Measurements from ENCODE around the gene STK24. TPM values are rescaled to one million over a fixed set of nuclear protein-coding genes. Genes with fewer than 3 reads are reported as not detected.
"Not testable (repeated sequence)": the region's sequence is repeated elsewhere in the genome, so short reads cannot be mapped to it uniquely, and the experiment has no call there.

The STK24 gene
- total and polyA plus RNA-seq, 3 experiments from 2014 or later, result 63.6 to 150 (median 149) TPM

- no peaks in the 10 kb centered on the region for H3K9me3 ChIP-seq (ENCODE audit: low read length)
- H3K27ac ChIP-seq (ENCODE audit: low read depth, low read length), result no peak overlapping the region
- peaks cover 18 to 29% of the 10 kb centered on the region in 2 donors for H3K27me3 Mint-ChIP-seq
- no peaks in the 10 kb centered on the region for H3K4me1 Mint-ChIP-seq
- POLR2A ChIA-PET, result no interaction called here
- no peak for DNase-seq
- no peak overlapping the region for H3K4me3 ChIP-seq (ENCODE audit: low read length)
- H3K4me1 ChIP-seq (ENCODE audit: insufficient read depth, low read length), result no peaks in the 10 kb centered on the region
- H3K36me3 Mint-ChIP-seq, result no peaks in the 10 kb centered on the region
- no peaks in the 10 kb centered on the region for H3K36me3 ChIP-seq (ENCODE audit: insufficient read depth, low read length)
- H3K27ac Mint-ChIP-seq, result no peak overlapping the region
- peaks cover 0 to 6% (median 0%) of the 10 kb centered on the region in 5 donors for H3K9me3 Mint-ChIP-seq
- no peaks in the 10 kb centered on the region for H3K27me3 ChIP-seq (ENCODE audit: insufficient read depth, low read length, poor library complexity, severe bottlenecking)
- CTCF ChIA-PET, result no interaction called here
- H3K4me3 Mint-ChIP-seq, result no peak overlapping the region
Observed at GRCh38 chr13:98422046-98422445, 154.9 kb downstream of the STK24 start.

- H3K36me3 ChIP-seq (ENCODE audit: insufficient read depth, low read length), result no peaks in the 10 kb centered on the region
- Mint-ChIP-seq H3K27me3 (peaks cover 18 to 20% of the 10 kb centered on the region in 2 donors), H3K36me3 (no peaks in the 10 kb centered on the region), H3K4me3 (no peak overlapping the region), H3K27ac (no peak overlapping the region), H3K4me1 (no peaks in the 10 kb centered on the region), H3K9me3 (peaks cover 0 to 9% (median 0%) of the 10 kb centered on the region in 5 donors)
- no peak overlapping the region for H3K27ac ChIP-seq (ENCODE audit: low read depth, low read length)
- DNase-seq, result no peak
- H3K4me3 ChIP-seq (ENCODE audit: low read length), result no peak overlapping the region
- H3K9me3 ChIP-seq (ENCODE audit: low read length), result no peaks in the 10 kb centered on the region
- no peaks in the 10 kb centered on the region for H3K4me1 ChIP-seq (ENCODE audit: insufficient read depth, low read length)
- POLR2A ChIA-PET, result no interaction called here
- CTCF ChIA-PET, result interaction anchor here (0.7 kb wide), 1 partner anchor 10 kb away, joined by 3 read pairs; no protein-coding TSS in a partner anchor
- no peaks in the 10 kb centered on the region for H3K27me3 ChIP-seq (ENCODE audit: insufficient read depth, low read length, poor library complexity, severe bottlenecking)
Observed at GRCh38 chr13:98420554-98421175, 156.2 kb downstream of the STK24 start.

GRCh38 chr13:98419786-98420553 lies 156.9 kb downstream of the STK24 start:
- no peaks in the 10 kb centered on the region for H3K4me1 ChIP-seq (ENCODE audit: insufficient read depth, low read length)
- POLR2A ChIA-PET, result no interaction called here
- CTCF ChIA-PET, result interaction anchor here (0.7 kb wide), 1 partner anchor 9 kb away, joined by 3 read pairs; no protein-coding TSS in a partner anchor

GRCh38 chr13:98416408-98416807 lies 160.5 kb downstream of the STK24 start:
- no peak overlapping the region for H3K27ac Mint-ChIP-seq
- H3K4me3 ChIP-seq (ENCODE audit: low read length), result no peak overlapping the region
- ChIA-PET CTCF (interaction anchor here (0.9 kb wide), 1 partner anchor 237 kb away, joined by 3 read pairs; no protein-coding TSS in a partner anchor), POLR2A (no interaction called here)
- H3K4me3 Mint-ChIP-seq, result no peak overlapping the region
- peaks cover 10% of the 10 kb centered on the region for H3K4me1 ChIP-seq (ENCODE audit: insufficient read depth, low read length)
- no peak overlapping the region for H3K27ac ChIP-seq (ENCODE audit: low read depth, low read length)
- no peak for DNase-seq
- H3K9me3 Mint-ChIP-seq, result peaks cover 0 to 9% (median 0%) of the 10 kb centered on the region in 5 donors
- H3K27me3 Mint-ChIP-seq, result peaks cover 16 to 38% of the 10 kb centered on the region in 2 donors
- peaks cover 4 to 6% (median 6%) of the 10 kb centered on the region in 3 donors for H3K4me1 Mint-ChIP-seq
- H3K9me3 ChIP-seq (ENCODE audit: low read length), result no peaks in the 10 kb centered on the region
- no peaks in the 10 kb centered on the region for H3K27me3 ChIP-seq (ENCODE audit: insufficient read depth, low read length, poor library complexity, severe bottlenecking)
- no peaks in the 10 kb centered on the region for H3K36me3 Mint-ChIP-seq
- no peaks in the 10 kb centered on the region for H3K36me3 ChIP-seq (ENCODE audit: insufficient read depth, low read length)

More at GRCh38 chr13:98419786-98420553, 156.9 kb downstream of the STK24 start:
- no peaks in the 10 kb centered on the region for H3K4me1 Mint-ChIP-seq
- Histone ChIP-seq H3K27ac (ENCODE audit: low read depth, low read length) (no peak overlapping the region), H3K4me3 (ENCODE audit: low read length) (no peak overlapping the region), H3K9me3 (ENCODE audit: low read length) (no peaks in the 10 kb centered on the region), H3K36me3 (ENCODE audit: insufficient read depth, low read length) (no peaks in the 10 kb centered on the region), H3K27me3 (ENCODE audit: insufficient read depth, low read length, poor library complexity, severe bottlenecking) (no peaks in the 10 kb centered on the region)
- no peak overlapping the region for H3K4me3 Mint-ChIP-seq
- H3K27ac Mint-ChIP-seq, result no peak overlapping the region
- no peak for DNase-seq
- H3K27me3 Mint-ChIP-seq, result peaks cover 20 to 22% of the 10 kb centered on the region in 2 donors
- peaks cover 0 to 9% (median 0%) of the 10 kb centered on the region in 5 donors for H3K9me3 Mint-ChIP-seq
- H3K36me3 Mint-ChIP-seq, result no peaks in the 10 kb centered on the region

GRCh38 chr13:98415326-98416070 lies 161.4 kb downstream of the STK24 start:
- H3K9me3 Mint-ChIP-seq, result peaks cover 0 to 9% (median 0%) of the 10 kb centered on the region in 5 donors
- H3K27me3 ChIP-seq (ENCODE audit: insufficient read depth, low read length, poor library complexity, severe bottlenecking), result no peaks in the 10 kb centered on the region
- H3K36me3 ChIP-seq (ENCODE audit: insufficient read depth, low read length), result no peaks in the 10 kb centered on the region
- H3K4me1 Mint-ChIP-seq, result peaks cover 4 to 6% (median 6%) of the 10 kb centered on the region in 3 donors
- H3K36me3 Mint-ChIP-seq, result no peaks in the 10 kb centered on the region
- H3K27ac Mint-ChIP-seq, result no peak overlapping the region
- DNase-seq, result no peak
- no peak overlapping the region for H3K4me3 Mint-ChIP-seq
- ChIA-PET POLR2A (no interaction called here), CTCF (interaction anchor here (0.9 kb wide), 1 partner anchor 238 kb away, joined by 3 read pairs; no protein-coding TSS in a partner anchor)
- H3K27me3 Mint-ChIP-seq, result peaks cover 13 to 45% of the 10 kb centered on the region in 2 donors
- H3K4me1 ChIP-seq (ENCODE audit: insufficient read depth, low read length), result peaks cover 10% of the 10 kb centered on the region
- no peak overlapping the region for H3K4me3 ChIP-seq (ENCODE audit: low read length)
- H3K27ac ChIP-seq (ENCODE audit: low read depth, low read length), result no peak overlapping the region
- H3K9me3 ChIP-seq (ENCODE audit: low read length), result no peaks in the 10 kb centered on the region

- DNase-seq, result no peak
- no peaks in the 10 kb centered on the region for H3K36me3 ChIP-seq (ENCODE audit: insufficient read depth, low read length)
- H3K27ac ChIP-seq (ENCODE audit: low read depth, low read length), result no peak overlapping the region
- POLR2A ChIA-PET, result no interaction called here
- H3K9me3 Mint-ChIP-seq, result peaks cover 0 to 9% (median 0%) of the 10 kb centered on the region in 5 donors
- no peak overlapping the region for H3K4me3 Mint-ChIP-seq
- H3K27me3 Mint-ChIP-seq, result peaks cover 11 to 54% of the 10 kb centered on the region in 2 donors
- H3K36me3 Mint-ChIP-seq, result no peaks in the 10 kb centered on the region
- H3K4me1 ChIP-seq (ENCODE audit: insufficient read depth, low read length), result peaks cover 10% of the 10 kb centered on the region
- no peak overlapping the region for H3K27ac Mint-ChIP-seq
- H3K4me1 Mint-ChIP-seq, result peaks cover 4 to 6% (median 6%) of the 10 kb centered on the region in 3 donors
- no peaks in the 10 kb centered on the region for H3K9me3 ChIP-seq (ENCODE audit: low read length)
- H3K27me3 ChIP-seq (ENCODE audit: insufficient read depth, low read length, poor library complexity, severe bottlenecking), result no peaks in the 10 kb centered on the region
- CTCF ChIA-PET, result no interaction called here
- no peak overlapping the region for H3K4me3 ChIP-seq (ENCODE audit: low read length)
Observed at GRCh38 chr13:98413796-98414195, 163.1 kb downstream of the STK24 start.

- not testable (repeated sequence) for DNase-seq; H3K4me3 ChIP-seq (ENCODE audit: low read length)
Observed at GRCh38 chr13:98413278-98413677, 163.6 kb downstream of the STK24 start.

More at GRCh38 chr13:98413278-98413677, 163.6 kb downstream of the STK24 start:
- H3K36me3 Mint-ChIP-seq; CTCF ChIA-PET; H3K36me3 ChIP-seq (ENCODE audit: insufficient read depth, low read length); H3K4me1 Mint-ChIP-seq; POLR2A ChIA-PET; H3K9me3 Mint-ChIP-seq; H3K27ac ChIP-seq (ENCODE audit: low read depth, low read length); H3K4me3 Mint-ChIP-seq; H3K27ac Mint-ChIP-seq; H3K27me3 ChIP-seq (ENCODE audit: insufficient read depth, low read length, poor library complexity, severe bottlenecking); H3K9me3 ChIP-seq (ENCODE audit: low read length): not testable (repeated sequence)
- H3K4me1 ChIP-seq (ENCODE audit: insufficient read depth, low read length), result peaks cover 10% of the 10 kb centered on the region
- peaks cover 8 to 57% of the 10 kb centered on the region in 2 donors for H3K27me3 Mint-ChIP-seq

All from CD8-positive, alpha-beta memory T cell (primary cell).